ENCODE data around the gene TGFBR2.

The TGFBR2 gene

DNA sequence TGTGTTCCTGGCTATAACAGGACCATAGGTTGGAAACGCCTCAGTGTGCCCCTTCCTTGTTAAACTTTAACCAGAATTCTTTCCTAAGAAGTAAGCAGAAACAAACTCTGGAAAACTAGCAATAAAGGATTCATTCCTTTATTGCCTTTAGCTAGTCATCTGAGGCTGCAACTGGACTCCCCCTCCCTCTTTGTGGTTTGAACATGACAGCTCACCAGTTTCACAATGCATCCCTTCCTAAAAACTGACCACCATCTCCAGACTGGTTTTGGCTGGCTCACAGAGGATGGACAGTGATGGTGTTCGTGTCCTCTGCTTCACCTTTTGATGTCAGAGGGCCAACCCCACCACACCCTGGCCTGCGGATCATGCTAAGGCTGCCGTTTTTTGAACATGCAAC is 27.9 kb upstream of the TGFBR2 start:
- TF ChIP-seq, protein P1, sequence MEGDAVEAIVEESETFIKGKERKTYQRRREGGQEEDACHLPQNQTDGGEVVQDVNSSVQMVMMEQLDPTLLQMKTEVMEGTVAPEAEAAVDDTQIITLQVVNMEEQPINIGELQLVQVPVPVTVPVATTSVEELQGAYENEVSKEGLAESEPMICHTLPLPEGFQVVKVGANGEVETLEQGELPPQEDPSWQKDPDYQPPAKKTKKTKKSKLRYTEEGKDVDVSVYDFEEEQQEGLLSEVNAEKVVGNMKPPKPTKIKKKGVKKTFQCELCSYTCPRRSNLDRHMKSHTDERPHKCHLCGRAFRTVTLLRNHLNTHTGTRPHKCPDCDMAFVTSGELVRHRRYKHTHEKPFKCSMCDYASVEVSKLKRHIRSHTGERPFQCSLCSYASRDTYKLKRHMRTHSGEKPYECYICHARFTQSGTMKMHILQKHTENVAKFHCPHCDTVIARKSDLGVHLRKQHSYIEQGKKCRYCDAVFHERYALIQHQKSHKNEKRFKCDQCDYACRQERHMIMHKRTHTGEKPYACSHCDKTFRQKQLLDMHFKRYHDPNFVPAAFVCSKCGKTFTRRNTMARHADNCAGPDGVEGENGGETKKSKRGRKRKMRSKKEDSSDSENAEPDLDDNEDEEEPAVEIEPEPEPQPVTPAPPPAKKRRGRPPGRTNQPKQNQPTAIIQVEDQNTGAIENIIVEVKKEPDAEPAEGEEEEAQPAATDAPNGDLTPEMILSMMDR (IDR thresholded peaks at IDR 0.05; ENCODE audit: borderline replicate concordance, control extremely low read depth, extremely low read depth, insufficient read depth, missing control alignments) = no peak
- in situ Hi-C loops (cut with MboI; ENCODE audit: low sequenced_read_pairs, unreplicated experiment) = no loop called here
- DNase-seq (ENCODE audit: low spot score) = no peak

DNA sequence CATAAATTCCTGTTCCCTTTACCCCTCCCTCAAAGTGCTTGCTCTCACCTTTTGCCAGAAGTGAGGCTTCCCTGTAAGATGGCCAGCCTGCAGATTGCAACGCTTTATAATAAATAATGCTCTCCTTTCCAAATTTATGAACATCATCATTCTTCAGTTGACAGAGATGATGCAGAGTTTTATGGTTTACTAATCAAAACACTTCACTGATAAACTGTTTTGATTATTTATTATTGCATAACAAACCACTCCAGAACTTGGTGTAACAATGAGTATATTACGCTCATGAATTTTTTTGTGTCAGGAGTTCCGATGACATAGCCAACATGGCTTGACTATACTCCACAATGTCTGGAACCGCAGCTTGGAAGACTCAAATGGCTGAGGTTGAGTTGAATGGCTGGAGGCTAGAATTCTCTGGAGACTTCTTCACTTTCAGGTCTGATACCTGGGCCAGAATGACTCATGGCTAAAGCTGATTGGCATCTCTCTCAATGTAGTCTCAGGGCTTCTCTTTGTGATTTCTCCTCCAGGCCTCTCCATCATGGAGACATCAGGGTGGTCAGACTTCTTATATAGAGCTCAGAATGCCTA is 27.3 kb upstream of the TGFBR2 start:
- no peak for DNase-seq (ENCODE audit: low spot score)
- TF ChIP-seq, protein P1 (IDR thresholded peaks at IDR 0.05; ENCODE audit: borderline replicate concordance, control extremely low read depth, extremely low read depth, insufficient read depth, missing control alignments) = no peak
- in situ Hi-C loops (cut with MboI; ENCODE audit: low sequenced_read_pairs, unreplicated experiment) = no loop called here

DNA sequence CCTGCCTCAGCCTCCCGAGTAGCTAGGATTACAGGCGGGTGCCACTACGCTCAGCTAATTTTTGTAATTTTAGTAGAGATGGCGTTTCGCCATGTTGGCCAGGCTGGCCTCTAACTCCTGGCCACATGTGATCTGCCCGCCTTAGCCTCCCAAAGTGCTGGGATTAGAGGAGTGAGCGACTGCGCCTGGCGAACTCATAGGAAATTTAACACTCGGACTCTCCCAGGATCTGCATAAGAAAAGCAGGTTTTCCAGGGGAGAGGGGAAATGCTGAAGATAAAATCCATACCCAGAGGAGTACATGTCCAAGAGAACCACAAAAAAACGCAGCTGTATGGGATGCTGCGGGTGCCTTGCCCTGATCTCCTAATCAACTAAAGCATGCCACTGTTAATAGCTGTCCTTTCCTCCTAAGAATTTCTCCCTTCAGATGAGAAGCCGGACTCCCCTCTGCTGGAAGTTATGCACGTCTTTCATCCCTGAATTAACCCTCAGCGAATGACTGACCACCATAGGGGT is 25.3 kb upstream of the TGFBR2 start:
- TF ChIP-seq, protein P1 (IDR thresholded peaks at IDR 0.05; ENCODE audit: borderline replicate concordance, control extremely low read depth, extremely low read depth, insufficient read depth, missing control alignments) = no peak
- DNase-seq (ENCODE audit: low spot score) = no peak
- in situ Hi-C loops (cut with MboI; ENCODE audit: low sequenced_read_pairs, unreplicated experiment) = no loop called here

DNA sequence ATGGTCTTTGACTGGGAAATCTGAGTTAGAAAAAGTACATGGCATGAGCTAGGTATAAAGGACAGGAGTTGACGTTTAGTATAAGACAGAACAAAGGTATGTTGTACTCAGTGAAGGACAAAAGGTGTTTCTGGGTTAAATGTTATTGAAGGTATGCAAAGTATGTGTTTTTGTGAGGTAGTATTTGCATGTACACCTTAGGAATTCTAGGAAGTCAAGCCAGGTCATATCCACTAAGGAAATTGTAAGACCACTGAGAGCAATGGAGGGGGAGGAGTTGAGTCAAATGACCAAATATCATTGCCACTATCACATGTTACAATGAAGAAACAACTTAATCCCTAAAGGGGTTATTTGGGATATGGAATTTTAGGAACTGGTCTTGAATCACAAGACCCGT is 24.4 kb upstream of the TGFBR2 start:
- in situ Hi-C loops (cut with MboI; ENCODE audit: low sequenced_read_pairs, unreplicated experiment) = no loop called here
- DNase-seq (ENCODE audit: low spot score) = no peak
- TF ChIP-seq, protein P1 (IDR thresholded peaks at IDR 0.05; ENCODE audit: borderline replicate concordance, control extremely low read depth, extremely low read depth, insufficient read depth, missing control alignments) = no peak

DNA sequence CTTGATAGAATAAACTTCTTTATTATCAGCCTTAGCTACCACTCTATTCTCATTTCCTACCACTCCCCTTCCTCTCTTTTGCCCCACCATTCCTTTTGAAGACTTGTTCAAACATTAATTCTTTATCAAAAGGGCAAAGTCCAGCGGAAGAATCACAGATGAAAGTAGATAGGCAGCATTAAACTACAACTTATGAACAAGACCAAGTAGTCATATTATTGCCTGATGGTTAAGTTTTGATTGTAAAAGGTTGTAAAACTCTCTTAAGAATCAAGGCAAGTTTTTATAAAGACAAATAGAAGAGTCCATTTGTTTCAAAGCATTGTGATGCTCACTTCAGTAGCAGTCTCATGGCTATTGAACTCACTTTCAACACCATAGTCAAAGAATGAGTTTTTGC is 22.4 kb upstream of the TGFBR2 start:
- TF ChIP-seq, protein P1 (IDR thresholded peaks at IDR 0.05; ENCODE audit: borderline replicate concordance, control extremely low read depth, extremely low read depth, insufficient read depth, missing control alignments) = no peak
- in situ Hi-C loops (cut with MboI; ENCODE audit: low sequenced_read_pairs, unreplicated experiment) = no loop called here
- DNase-seq (ENCODE audit: low spot score) = no peak

DNA sequence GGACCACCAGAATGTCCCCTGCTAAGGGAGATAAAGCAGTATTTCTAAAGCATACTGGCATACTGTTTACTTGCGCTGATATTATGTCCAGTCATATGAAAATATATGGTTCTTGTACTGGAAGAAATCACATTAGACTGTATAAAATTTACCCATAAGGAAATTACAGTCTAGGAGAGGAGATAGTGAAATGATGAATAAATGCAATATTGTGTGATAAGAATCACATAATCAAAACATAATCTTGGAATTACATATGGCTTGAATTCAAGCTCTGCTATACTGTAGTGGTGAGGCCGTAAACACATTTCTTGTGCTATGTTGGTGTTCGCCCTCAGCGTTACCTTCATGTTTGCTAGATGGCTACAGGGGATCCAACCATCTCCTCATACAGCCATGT is 20.7 kb upstream of the TGFBR2 start:
- TF ChIP-seq, protein P1 (IDR thresholded peaks at IDR 0.05; ENCODE audit: borderline replicate concordance, control extremely low read depth, extremely low read depth, insufficient read depth, missing control alignments) = no peak
- in situ Hi-C loops (cut with MboI; ENCODE audit: low sequenced_read_pairs, unreplicated experiment) = no loop called here
- DNase-seq (ENCODE audit: low spot score) = no peak

All from GM13976 (cell line).